Measurements from ENCODE around the gene JMY. TPM values are rescaled to one million over a fixed set of nuclear protein-coding genes. Genes with fewer than 3 reads are reported as not detected.

JMY gene
- total RNA-seq, 2 donors from 2014 or later, result 10.6 to 13.6 TPM

GRCh38 chr5:79209505-79209904, 26.4 kb upstream of the JMY start:
- Histone ChIP-seq H3K9me3 (no peaks in the 10 kb centered on the region), H3K4me3 (no peak overlapping the region), H3K36me3 (no peaks in the 10 kb centered on the region), H3K27me3 (no peaks in the 10 kb centered on the region), H3K4me1 (no peaks in the 10 kb centered on the region), H3K27ac (no peak overlapping the region)
- TF ChIP-seq CTCF (IDR thresholded peaks at IDR 0.05), result no peak
- no peak for DNase-seq (ENCODE audit: low spot score)

- Histone ChIP-seq H3K27ac (no peak overlapping the region), H3K4me1 (no peaks in the 10 kb centered on the region), H3K4me3 (no peak overlapping the region), H3K9me3 (no peaks in the 10 kb centered on the region), H3K36me3 (no peaks in the 10 kb centered on the region), H3K27me3 (no peaks in the 10 kb centered on the region)
- TF ChIP-seq CTCF (IDR thresholded peaks at IDR 0.05), result no peak
- no peak for DNase-seq (ENCODE audit: low spot score)
Measured at GRCh38 chr5:79224286-79224984, 11.5 kb upstream of the JMY start.

GRCh38 chr5:79225026-79225425, 10.9 kb upstream of the JMY start:
- H3K9me3 ChIP-seq, result no peaks in the 10 kb centered on the region
- no peaks in the 10 kb centered on the region for H3K4me1 ChIP-seq
- no peaks in the 10 kb centered on the region for H3K27me3 ChIP-seq
- no peak overlapping the region for H3K27ac ChIP-seq
- DNase-seq (ENCODE audit: low spot score), result no peak
- H3K36me3 ChIP-seq, result no peaks in the 10 kb centered on the region
- H3K4me3 ChIP-seq, result no peak overlapping the region
- TF ChIP-seq CTCF (IDR thresholded peaks at IDR 0.05), result no peak

- H3K27me3 ChIP-seq, result no peaks in the 10 kb centered on the region
- no peak for TF ChIP-seq CTCF (IDR thresholded peaks at IDR 0.05)
Measured at GRCh38 chr5:79225441-79225840, 10.5 kb upstream of the JMY start.

GRCh38 chr5:79227484-79228025, 8.4 kb upstream of the JMY start:
- H3K27ac ChIP-seq, result no peak overlapping the region
- no peaks in the 10 kb centered on the region for H3K27me3 ChIP-seq
- no peak overlapping the region for H3K4me3 ChIP-seq
- no peaks in the 10 kb centered on the region for H3K9me3 ChIP-seq
- no peak for TF ChIP-seq CTCF (IDR thresholded peaks at IDR 0.05)
- no peaks in the 10 kb centered on the region for H3K36me3 ChIP-seq
- no peaks in the 10 kb centered on the region for H3K4me1 ChIP-seq
- DNase-seq (ENCODE audit: low spot score), result no peak

More at GRCh38 chr5:79225441-79225840, 10.5 kb upstream of the JMY start:
- Histone ChIP-seq H3K4me1 (no peaks in the 10 kb centered on the region), H3K36me3 (no peaks in the 10 kb centered on the region), H3K9me3 (no peaks in the 10 kb centered on the region), H3K4me3 (no peak overlapping the region), H3K27ac (no peak overlapping the region)
- DNase-seq (ENCODE audit: low spot score), result no peak
